K562 (cell line): Measurements from ENCODE around the gene TMEM126A. TPM values are rescaled to one million over a fixed set of nuclear protein-coding genes. Genes with fewer than 3 reads are reported as not detected.
A peak's percentile ranks its signal among the peaks of the same experiment; 100 is the strongest.

ENCODE experiments used
- ATF7 ChIP-seq: fragments of 450-650 bp; IDR thresholded peaks from 2 replicates; pipeline ENCODE4 v1.7.1; 2014; ENCODE audit warnings: mild to moderate bottlenecking, moderate library complexity
- ILF3 ChIP-seq: fragments of 450-650 bp; IDR thresholded peaks from 2 replicates; pipeline ENCODE4 v1.6.1; 2018; ENCODE audit warnings: antibody characterized with exemption, mild to moderate bottlenecking, moderate library complexity, borderline replicate concordance
- MCM7 ChIP-seq, 2 experiments: fragments of 450-650 bp; IDR thresholded peaks; 2 replicates each; pipeline ENCODE4 v1.6.1; 2016 to 2018
- MEF2A ChIP-seq: IDR thresholded peaks from 2 replicates; pipeline ENCODE4 v1.6.1; 2011; ENCODE audit warnings: low read depth, mild to moderate bottlenecking, low read length, moderate library complexity; ENCODE audit not compliant: control insufficient read depth
- NEUROD1 ChIP-seq: fragments of 150-350 bp; IDR thresholded peaks from 2 replicates; pipeline ENCODE4 v1.6.1; 2014; ENCODE audit warnings: borderline replicate concordance, low read length, low read depth; ENCODE audit not compliant: partially characterized antibody
- NR2C1 ChIP-seq, 2 experiments: fragments of 450-650 bp; IDR thresholded peaks; 2 replicates each; pipeline ENCODE4 v1.6.1; 2017; ENCODE audit warnings: mild to moderate bottlenecking in 2 of 2, antibody characterized with exemption in 1 of 2, inconsistent platforms in 1 of 2, missing compliant biosample characterization in 1 of 2, missing genetic modification characterization in 1 of 2
- SAFB ChIP-seq: fragments of 200-400 bp; formaldehyde crosslinking; IDR thresholded peaks from 2 replicates; pipeline ENCODE4 v1.6.1; 2017; ENCODE audit warnings: low read depth, low read length, borderline replicate concordance
- SMAD3 ChIP-seq: fragments of 450-650 bp; formaldehyde crosslinking; conservative IDR thresholded peaks from 2 replicates; pipeline ENCODE4 v1.4.0; 2020; ENCODE audit warnings: mild to moderate bottlenecking
- ZMIZ1 ChIP-seq, 2 experiments: fragments of 150-350 bp in 1 of 2; IDR thresholded peaks; 2 replicates each; pipeline ENCODE4 v1.6.1; 2012 to 2016; ENCODE audit warnings: low read depth in 2 of 2, low read length in 2 of 2, mild to moderate bottlenecking in 1 of 2, moderate library complexity in 1 of 2
- ZNF263 ChIP-seq: sonication (generic); formaldehyde crosslinking; IDR thresholded peaks from 2 replicates; pipeline ENCODE4 v1.8.0; 2022; ENCODE audit warnings: mild to moderate bottlenecking, missing genetic modification reagents, borderline replicate concordance
- ZNF512 ChIP-seq: IDR thresholded peaks from 2 replicates; pipeline ENCODE4 v1.6.1; 2016; ENCODE audit warnings: missing genetic modification characterization, missing compliant biosample characterization
- ZNF551 ChIP-seq: fragments of 250-450 bp; sonication (Bioruptor Pico); IDR thresholded peaks from 2 replicates; pipeline ENCODE4 v1.5.0; 2021; ENCODE audit warnings: mild to moderate bottlenecking, moderate library complexity
- polyA plus RNA-seq, 8 experiments: library from polyadenylated mRNA; depleted of rRNA in 4 of 8; stranded (reverse) in 5 of 8; unstranded in 3 of 8; fragments of >200 nt; fragmentation: Nextera tagmentation in 2 of 8; fragmentation: Illumina TruSeq in 1 of 8; extraction: Ambion mirVana in 2 of 8; extraction: Trizol in 1 of 8; gene quantifications; 2 replicates each; pipeline versions ENCODE4 v1.2.1 to v1.2.3, GENCODE V29; 2011 to 2014; ENCODE audit warnings: inconsistent platforms in 1 of 8, missing spikeins in 1 of 8
- total RNA-seq, 7 experiments: library from RNA; depleted of rRNA in 6 of 7; stranded (reverse); fragments of >200 nt in 6 of 7; fragmentation: Illumina TruSeq in 2 of 7; extraction: Trizol in 2 of 7; gene quantifications; 2 replicates each; pipeline versions ENCODE4 v1.2.1 to v1.2.3, GENCODE V29; 2011 to 2021; ENCODE audit warnings: low replicate concordance in 1 of 7
- TF ChIP-seq, protein P1 (sequence below): fragments of 450-650 bp; IDR thresholded peaks from 2 replicates; pipeline ENCODE4 v1.6.1; 2016; ENCODE audit warnings: borderline replicate concordance
- TF ChIP-seq, protein P2 (sequence below): fragments of 250-450 bp; sonication (Bioruptor Pico); IDR thresholded peaks from 2 replicates; pipeline ENCODE4 v1.4.0; 2020; ENCODE audit warnings: mild to moderate bottlenecking, moderate library complexity
- TF ChIP-seq, protein P3 (sequence below): IDR thresholded peaks from 3 replicates; pipeline ENCODE4 v1.6.1; 2011; ENCODE audit warnings: borderline replicate concordance, mild to moderate bottlenecking; ENCODE audit not compliant: insufficient read length, insufficient read depth

Gene TMEM126A
- total and polyA plus RNA-seq, 9 of the 15 experiments (the other 6 are each of a cell fraction or from before 2014, with no cell fraction given): 19.3 to 154 (median 56.3) TPM

DNA sequence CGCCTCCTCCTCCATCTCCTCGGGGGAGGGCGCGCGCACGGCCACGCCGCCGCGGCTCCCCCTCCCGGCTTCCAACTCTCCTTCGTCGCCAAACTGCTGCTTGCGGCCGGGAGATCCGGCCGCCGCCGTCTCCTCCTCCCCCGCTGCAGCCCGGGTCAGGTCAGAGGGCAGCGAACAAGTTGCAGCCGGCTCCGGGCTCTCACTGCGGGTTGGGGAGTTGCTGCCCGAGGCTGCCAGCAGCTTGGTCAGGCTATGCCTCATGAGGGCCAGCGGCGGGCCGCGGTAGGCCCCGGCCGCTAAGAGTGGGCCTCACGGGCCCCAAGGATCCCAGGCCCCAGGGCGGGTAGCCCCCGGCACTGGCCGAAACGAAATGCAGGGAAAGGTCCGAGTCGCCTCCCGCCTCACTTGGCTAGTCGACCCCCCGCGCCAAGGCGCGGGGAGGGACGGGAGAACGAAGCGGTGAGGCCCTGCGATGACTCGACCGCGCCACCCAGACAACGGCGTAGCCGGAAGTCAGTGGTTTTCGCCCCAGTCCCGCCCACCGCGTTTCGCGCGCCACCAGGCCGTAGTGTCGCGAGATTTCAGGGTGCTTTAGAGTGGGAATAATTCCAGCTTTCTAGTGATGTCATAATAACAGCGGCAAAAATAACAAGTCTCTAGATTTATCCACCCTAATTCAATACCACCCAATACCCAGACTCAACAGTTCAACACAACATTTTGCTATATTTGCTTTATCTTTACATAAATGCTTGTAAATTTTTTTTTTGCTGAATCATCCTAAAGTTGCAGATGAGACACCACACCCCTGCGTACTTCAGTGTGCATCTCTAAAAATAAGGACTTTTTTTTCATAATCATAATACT, 17.1 kb downstream of the TMEM126A start, which contains the start of gene CREBZF (continued):
- TF ChIP-seq NR2C1 (IDR thresholded peaks at IDR 0.05) (peak; percentile 73; the same call in 1 of the 2 replicates), NR2C1 (tag; IDR thresholded peaks at IDR 0.05) (peak; percentile 86), MCM7 (IDR thresholded peaks at IDR 0.05) (no peak), ZMIZ1 (IDR thresholded peaks at IDR 0.05; ENCODE audit: low read depth in 2 of 2, low read length in 2 of 2) (no peak; a peak in 1 of 4 replicates), ZNF263 (CRISPR knock-in tag) (no peak), ZNF551 (no peak), ILF3 (no peak; the same call in 1 of the 2 replicates), MEF2A (no peak), NEUROD1 (no peak), ZNF512 (tag) (no peak), SAFB (no peak), SMAD3 (CRISPR knock-in tag) (no peak; the same call in 1 of the 2 replicates), ATF7 (peak; percentile 96)
- TF ChIP-seq, protein P1, sequence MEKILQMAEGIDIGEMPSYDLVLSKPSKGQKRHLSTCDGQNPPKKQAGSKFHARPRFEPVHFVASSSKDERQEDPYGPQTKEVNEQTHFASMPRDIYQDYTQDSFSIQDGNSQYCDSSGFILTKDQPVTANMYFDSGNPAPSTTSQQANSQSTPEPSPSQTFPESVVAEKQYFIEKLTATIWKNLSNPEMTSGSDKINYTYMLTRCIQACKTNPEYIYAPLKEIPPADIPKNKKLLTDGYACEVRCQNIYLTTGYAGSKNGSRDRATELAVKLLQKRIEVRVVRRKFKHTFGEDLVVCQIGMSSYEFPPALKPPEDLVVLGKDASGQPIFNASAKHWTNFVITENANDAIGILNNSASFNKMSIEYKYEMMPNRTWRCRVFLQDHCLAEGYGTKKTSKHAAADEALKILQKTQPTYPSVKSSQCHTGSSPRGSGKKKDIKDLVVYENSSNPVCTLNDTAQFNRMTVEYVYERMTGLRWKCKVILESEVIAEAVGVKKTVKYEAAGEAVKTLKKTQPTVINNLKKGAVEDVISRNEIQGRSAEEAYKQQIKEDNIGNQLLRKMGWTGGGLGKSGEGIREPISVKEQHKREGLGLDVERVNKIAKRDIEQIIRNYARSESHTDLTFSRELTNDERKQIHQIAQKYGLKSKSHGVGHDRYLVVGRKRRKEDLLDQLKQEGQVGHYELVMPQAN: no peak; the same call in 1 of the 2 replicates
- TF ChIP-seq, protein P2, sequence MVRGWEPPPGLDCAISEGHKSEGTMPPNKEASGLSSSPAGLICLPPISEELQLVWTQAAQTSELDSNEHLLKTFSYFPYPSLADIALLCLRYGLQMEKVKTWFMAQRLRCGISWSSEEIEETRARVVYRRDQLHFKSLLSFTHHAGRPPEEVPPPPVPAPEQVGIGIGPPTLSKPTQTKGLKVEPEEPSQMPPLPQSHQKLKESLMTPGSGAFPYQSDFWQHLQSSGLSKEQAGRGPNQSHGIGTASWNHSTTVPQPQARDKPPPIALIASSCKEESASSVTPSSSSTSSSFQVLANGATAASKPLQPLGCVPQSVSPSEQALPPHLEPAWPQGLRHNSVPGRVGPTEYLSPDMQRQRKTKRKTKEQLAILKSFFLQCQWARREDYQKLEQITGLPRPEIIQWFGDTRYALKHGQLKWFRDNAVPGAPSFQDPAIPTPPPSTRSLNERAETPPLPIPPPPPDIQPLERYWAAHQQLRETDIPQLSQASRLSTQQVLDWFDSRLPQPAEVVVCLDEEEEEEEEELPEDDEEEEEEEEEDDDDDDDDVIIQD (CRISPR knock-in tag): no peak; the same call in 1 of the 2 replicates
- TF ChIP-seq, protein P3, sequence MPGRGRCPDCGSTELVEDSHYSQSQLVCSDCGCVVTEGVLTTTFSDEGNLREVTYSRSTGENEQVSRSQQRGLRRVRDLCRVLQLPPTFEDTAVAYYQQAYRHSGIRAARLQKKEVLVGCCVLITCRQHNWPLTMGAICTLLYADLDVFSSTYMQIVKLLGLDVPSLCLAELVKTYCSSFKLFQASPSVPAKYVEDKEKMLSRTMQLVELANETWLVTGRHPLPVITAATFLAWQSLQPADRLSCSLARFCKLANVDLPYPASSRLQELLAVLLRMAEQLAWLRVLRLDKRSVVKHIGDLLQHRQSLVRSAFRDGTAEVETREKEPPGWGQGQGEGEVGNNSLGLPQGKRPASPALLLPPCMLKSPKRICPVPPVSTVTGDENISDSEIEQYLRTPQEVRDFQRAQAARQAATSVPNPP: no peak
